GM12873 (cell line): ENCODE data around the gene LFNG.

Source experiments
- TF ChIP-seq, protein P1 (sequence below): IDR thresholded peaks from 2 replicates; pipeline ENCODE4 v1.5.1; 2012; ENCODE audit warnings: low read depth, mild to moderate bottlenecking, moderate library complexity, low read length, control low read depth; ENCODE audit not compliant: insufficient read depth; ENCODE audit errors: missing control alignments

LFNG gene

GRCh38 chr7:2542916-2543871 lies 23.6 kb downstream of the LFNG start:
- TF ChIP-seq, protein P1, sequence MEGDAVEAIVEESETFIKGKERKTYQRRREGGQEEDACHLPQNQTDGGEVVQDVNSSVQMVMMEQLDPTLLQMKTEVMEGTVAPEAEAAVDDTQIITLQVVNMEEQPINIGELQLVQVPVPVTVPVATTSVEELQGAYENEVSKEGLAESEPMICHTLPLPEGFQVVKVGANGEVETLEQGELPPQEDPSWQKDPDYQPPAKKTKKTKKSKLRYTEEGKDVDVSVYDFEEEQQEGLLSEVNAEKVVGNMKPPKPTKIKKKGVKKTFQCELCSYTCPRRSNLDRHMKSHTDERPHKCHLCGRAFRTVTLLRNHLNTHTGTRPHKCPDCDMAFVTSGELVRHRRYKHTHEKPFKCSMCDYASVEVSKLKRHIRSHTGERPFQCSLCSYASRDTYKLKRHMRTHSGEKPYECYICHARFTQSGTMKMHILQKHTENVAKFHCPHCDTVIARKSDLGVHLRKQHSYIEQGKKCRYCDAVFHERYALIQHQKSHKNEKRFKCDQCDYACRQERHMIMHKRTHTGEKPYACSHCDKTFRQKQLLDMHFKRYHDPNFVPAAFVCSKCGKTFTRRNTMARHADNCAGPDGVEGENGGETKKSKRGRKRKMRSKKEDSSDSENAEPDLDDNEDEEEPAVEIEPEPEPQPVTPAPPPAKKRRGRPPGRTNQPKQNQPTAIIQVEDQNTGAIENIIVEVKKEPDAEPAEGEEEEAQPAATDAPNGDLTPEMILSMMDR: no peak

DNA sequence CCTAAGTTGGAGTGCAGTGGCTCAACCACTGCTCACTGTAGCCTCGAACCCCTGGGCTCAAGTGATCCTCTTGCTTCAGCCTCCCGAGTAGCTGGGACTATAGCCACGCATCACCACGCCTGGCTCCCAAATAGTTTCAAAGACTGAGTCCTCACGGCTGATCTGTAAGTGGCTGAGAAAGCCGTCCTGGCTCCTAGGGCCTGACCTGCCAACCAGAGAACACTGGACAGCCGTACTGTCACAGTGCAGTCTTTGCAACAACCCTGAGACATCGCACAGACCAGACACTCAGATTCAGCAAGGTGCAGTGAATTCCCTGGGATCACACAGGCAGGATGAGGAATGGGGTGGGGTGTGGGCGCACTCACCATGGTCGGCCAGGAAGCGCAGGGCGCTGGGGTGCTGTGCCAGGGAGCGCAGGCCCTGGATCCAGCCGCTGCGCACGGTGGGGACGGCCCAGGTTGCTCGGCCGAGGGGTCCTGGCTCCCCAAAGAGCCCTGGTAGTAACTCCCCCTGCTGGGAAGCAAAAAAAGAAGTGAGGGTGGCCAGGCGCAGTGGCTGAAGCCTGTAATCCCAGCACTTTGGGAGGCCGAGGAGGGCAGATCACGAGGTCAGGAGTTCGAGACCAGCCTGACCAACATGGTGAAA lies 25.1 kb downstream of the LFNG start:
- TF ChIP-seq, protein P1: no peak

GRCh38 chr7:2545746-2546425 lies 26.3 kb downstream of the LFNG start:
- TF ChIP-seq, protein P1: no peak

- TF ChIP-seq, protein P1: no peak
Measured at GRCh38 chr7:2546776-2547586, 27.4 kb downstream of the LFNG start.

GRCh38 chr7:2551418-2551817 lies 31.8 kb downstream of the LFNG start:
- TF ChIP-seq, protein P1: no peak

- TF ChIP-seq, protein P1: no peak
Measured at GRCh38 chr7:2553108-2553507, 33.5 kb downstream of the LFNG start.
